GM19025 (cell line): Measurements from ENCODE around the gene CYTH1.
"Not testable (repeated sequence)": the region's sequence is repeated elsewhere in the genome, so short reads cannot be mapped to it uniquely, and the experiment has no call there.

Source experiments
- ATAC-seq: cut with Tn5 transposase; IDR thresholded peaks from one replicate; pipeline ENCODE4 v1.9.1; 2021; ENCODE audit warnings: mild to moderate bottlenecking, low read depth, moderate library complexity; ENCODE audit not compliant: unreplicated experiment

The CYTH1 gene

DNA sequence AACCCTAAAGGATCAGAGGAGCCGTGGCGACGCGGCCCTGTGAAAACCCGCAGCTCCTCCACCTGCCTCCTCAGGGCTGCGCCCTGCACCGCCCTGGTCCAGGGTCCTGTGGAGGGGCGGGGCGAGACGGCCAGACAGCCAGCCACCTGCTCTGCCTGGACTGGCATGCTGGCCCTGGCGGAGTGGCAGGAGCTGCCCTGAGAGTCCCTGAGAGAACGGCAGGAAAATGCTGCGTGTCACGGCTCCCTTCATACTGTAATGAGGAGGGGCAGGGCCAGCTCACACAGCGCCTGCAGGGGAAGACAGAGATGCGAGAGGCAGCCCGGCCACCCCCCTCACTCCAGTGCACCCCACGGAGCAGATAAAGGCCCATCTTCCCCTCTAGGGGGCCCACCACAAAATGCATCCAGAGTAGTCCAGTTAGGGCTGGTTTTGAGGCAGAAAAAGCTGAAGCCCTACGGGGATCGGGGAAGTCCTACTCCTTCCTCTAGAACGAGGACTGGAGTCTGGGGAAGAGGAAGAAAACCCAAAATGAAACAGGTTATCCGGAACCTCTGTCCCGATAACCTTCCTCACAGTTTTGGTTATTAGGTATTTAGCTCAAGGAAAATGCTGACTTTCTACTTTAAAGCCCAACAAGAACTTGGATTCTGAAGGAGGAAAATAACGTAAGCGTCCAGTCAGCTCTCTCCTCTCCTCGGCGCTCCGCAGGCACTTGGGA is 107.3 kb downstream of the CYTH1 start:
- no peak for ATAC-seq

DNA sequence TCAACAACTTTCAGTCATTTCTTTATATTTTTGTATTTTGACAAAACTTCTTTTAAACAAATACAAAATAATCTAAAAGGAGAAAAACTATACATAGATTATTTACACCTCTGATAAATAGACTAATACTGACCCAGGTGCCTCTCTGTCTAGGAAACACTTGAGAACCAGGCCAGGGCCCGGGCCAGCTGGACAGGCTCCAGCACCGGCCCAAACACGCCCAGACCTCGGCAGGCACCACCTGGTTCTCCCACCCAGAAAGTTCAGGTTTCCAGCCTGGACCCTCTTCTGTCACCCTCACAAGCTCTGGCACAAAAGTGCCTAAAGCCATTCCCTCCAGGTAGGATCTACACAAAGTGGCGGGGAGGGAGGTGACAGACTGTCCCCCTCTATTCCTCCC is 107.9 kb downstream of the CYTH1 start:
- ATAC-seq: no peak

DNA sequence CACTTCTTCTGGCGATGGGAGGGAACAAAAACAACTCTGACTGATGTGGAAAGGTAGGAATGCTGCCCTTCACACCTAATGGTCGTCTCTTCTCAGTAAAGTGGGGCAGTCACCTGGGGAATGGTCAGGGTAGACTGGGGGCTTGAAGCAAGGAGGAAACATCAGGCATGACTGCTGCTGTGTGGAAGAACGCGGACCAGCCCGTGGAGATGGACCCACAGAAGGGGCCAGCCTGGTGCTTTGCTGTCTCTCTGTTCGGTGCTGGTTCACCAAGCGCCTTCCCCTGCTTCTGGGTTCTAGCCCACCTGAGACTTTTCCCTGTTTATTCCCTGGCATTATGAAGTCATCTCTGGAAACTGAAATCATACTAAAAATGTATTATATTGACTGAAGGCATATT is 108.7 kb downstream of the CYTH1 start:
- ATAC-seq: no peak

DNA sequence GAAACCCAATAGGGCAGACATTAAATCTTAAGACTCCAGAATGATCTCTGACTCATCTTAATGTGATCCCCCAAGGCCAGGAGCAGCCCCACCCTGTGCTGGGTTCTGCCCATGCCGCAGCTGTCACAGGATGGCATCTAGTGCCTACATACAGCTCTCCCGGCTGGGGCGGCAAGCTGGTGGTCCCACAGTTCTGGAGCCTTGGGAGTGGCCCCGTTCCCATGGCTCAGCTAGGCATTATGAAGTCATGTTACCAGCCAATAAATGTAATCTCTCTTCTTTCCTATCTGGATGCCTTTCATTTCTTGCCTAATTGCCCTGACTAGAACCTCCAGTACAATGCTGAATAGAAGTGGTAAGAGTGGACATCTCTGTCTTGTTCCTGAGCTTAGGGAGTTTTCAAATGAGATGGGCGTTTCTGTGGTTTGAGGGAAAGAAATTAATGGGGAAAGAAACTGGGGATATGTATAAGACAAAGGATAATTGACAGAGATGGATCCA is 109.2 kb downstream of the CYTH1 start:
- no peak for ATAC-seq

DNA sequence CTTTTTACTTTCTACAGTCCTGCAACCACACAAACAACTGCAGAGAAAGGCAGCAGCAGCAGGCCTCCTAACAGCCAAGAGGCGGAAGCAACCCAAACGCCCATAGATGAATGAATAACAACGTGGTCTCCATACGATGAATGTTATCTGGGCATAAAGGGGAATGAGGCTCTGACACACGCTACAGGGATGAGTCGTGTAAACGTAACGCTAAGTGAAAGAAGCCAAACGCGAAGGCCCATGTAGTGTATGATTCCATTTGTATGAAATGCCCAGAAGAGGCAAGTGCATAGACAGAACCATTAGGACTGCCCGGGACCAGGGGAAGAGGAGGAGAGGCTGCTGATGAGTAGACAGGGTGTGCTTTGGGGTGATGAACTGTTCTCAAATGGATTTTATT is 110.1 kb downstream of the CYTH1 start:
- no peak for ATAC-seq

DNA sequence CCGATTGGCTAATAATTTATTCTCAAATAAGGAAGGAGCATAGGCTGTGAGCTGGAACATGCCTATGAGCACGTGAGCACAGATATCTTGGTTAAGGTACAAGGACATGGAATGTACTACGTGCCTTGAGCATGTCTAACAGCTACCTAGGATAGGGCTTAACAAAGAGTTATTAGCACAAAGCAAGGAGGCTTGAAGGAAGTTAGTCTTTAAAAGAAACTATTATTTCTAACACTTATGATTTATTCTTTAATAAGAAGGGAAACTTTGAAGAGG is 110.4 kb downstream of the CYTH1 start:
- not testable (repeated sequence) for ATAC-seq

DNA sequence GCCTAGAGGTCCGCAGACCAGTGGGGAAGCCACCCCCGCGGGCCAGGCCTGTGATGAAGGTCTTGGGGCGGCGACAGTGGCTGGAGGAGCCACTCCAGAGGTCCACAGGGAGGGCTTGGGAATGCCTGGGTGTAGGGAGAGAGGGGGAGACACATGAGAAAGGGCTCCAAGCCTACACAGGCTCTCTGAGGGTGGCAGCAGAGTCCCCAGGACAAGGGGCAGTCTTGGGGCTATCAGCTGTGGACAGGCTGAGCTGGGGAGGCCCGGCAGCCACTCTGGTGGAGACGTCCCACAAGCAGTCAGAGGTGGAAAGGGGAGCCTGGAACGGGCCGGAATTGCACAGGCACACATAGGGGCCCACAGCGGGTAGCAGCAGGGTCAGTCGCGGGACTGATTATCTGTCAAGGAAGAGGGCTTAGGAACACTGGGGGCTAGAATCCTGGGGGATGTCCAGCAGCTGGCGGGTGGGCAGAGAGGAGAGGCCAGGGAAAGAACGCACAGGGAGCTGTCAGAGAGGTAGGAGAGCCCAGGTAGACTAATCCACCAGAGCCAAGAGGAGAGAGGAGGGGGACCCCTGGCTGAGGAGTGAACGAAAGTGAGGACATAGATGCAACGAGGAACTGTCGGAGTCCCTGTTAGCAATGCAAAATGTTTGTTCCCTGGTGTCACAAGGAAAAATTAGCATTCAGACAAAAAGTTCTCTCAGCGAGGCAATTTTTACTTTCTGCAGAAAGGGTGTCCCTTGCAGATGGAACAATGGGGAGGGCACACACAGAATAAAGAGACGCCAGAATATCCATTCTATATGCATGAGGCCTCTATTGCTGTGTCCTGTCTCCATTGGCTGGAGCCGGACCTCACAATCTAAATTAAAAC is 111.0 kb downstream of the CYTH1 start:
- no peak for ATAC-seq

DNA sequence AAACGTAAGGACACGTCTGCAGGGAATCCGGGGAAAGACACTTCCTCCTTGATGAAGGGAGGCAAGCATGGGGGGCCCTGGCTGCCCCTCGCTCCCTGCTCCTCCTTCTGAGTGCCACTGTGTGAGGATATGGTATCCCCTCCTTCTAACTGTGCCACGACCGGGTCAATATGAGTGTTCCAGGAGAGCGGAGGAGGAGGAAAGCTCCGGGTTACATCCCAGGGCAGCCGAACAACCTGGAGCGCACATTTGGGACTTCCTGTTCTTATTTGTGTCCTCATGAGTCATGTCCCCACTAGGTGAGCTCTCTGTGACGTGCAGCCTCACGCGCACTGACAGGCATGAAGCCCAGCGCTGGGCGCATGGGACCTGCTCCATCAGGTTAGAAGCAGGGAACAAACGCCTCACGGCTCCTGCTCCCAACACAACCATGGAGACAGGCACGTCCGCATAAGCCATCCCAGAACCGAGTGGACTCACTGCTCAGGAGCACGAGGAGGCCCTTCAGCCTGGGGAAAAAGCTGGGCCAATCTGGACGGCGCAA is 112.0 kb downstream of the CYTH1 start:
- ATAC-seq: no peak

DNA sequence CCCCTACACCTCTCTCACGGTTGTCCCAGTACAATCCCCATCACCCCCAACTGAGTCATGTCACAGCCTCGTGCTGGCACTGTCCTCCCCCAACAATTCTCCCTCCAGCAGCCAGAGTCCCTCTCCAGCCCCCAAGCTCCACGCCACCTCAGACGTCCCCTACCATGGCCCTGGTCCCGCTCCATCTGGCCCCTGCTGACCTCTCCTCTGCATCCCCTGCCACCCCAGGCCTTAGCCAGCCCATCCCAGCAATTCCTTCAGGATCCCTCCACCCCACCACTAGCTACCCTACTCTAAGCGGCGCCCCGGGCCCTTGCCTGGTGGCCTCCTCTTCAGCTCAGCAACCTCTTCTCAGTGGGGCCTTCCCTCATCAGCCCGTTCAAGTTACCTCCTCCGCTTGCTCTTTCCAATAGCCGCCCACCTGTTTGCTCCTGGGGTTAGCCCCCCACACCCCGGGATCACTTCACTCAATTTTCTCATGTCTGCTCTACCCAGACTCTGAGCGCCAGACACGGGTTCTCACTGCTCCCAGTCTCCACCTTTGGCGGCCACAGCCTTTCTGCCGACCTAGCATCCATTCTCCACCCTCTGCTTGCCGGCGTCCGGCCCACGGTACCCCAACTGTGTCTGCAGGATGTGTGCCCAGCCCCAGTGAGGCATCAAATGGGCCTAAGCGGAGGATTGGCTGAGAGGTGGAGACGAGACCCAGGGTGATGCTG is 112.7 kb downstream of the CYTH1 start:
- ATAC-seq: no peak

DNA sequence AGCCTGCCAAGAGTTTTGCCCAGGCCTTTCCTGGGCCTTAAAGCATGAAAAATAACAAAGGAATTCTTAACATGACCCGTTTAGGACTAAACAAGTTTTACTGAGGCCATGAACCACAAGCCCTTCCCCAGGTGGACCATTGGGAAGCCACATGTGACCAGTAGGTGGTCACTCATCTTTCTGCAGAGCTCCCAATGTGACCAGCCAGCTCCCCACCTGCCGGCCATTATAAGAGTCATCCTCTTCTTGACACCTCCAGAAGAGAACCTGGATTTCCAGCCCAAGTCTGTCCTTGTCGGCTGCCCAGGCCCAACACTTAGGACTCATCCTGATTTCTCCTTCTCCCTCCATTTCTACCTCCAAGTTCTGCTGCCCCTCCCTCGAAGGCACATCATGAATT is 113.2 kb downstream of the CYTH1 start:
- ATAC-seq: no peak

DNA sequence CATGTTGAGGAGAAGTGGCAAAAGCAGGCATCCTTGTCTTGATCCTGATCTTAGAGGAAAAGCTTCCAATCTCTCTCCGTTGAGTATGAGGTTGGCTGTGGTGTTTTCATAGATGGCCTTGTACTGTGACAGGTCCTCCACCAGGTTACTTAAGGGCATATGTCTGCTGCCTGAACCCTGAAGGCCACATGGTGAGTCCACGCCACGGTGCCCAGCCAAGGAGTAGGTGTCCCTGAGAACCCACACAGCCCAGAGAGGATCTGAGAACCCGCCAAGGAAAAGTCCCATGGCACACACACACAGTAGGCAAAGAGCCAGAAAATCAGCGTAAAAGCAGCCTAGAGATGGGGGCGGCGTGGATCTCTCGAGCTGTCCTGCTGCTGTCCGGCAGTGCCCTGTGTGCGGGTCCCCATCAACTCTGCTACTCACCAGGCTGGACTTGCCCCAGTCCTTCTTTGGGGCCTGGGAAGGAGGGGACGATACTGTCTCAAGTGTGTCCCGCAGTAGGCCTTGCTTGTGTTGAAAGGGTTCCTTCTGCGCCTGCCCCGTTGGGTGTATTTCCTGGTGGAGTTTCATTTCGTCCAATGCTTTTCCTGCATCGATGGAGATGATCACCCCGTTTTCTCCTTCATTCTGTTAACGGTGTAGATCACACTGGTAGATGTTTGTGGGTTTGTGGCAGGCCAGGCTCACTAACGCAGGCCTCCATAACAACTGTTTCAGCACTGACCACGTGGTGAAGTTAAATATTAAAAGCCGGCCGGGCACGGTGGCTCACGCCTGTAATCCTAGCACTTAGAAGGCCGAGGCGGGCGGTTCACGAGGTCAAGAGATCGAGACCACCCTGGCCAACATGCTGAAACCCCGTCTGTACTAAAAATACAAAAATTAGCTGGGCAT is 114.1 kb downstream of the CYTH1 start:
- ATAC-seq: no peak

DNA sequence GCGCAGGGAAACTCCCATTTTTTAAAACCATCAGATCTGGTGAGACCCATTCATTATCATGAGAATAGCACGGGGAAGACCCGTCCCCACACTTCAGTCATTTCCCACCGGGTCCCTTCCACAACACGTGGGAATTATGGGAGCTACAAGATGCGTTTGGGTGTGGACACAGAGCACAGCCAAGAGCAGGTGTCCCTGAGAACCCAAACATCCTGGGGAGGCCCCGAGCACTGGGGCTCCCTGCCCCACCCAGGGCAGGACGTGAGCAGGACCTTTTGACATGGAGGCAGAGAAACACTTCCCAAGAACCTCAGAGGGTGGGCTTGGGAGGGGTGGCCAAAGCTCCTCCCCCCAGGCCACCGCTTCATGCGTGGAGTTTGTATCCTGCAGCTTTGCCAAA is 115.0 kb downstream of the CYTH1 start:
- ATAC-seq: no peak

DNA sequence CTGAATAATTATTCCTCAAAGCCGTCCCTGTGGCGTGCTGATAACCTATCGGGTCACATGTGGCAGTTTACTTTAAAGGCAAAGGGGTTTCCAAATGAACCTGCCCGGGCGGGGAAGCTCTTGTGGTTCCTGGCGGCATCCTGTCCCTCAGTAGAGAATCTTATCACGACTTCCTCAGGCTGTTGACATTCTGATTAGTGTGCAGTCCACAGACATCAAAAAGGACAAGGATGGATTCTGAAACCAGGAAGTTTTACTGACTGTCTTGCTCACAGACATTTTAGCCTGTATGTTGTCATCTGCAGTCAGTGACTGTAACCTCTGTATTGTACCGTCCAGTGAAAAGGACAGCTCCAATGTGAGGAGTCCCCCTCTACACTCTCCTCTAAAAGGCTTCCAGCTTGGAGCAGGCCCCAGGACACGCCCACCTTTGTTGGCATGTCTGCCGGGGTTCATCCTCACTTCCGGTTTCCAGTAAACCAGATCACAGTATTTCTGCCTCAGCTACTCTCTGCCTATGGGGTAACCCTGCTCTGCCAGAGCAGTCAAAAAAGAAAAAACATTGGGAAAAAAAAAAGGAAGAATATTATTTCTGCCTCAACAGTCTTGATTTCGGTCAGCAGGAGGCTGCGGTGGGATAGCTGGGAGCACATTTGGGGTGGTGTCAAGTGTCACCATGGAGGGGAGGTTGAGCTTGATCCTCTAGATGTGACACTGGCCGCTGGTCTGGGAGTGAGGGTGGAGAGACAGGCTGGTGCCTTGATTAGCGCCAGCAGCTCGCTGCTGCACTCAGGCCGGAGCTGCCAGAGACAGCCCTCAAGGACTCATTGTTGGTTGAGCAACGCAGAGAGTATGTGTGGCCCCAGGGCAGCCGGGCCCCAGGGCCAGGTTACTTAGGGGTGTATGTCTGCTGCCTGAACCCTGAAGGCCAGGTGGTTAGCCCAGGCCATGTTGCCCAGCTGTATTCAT is 115.8 kb downstream of the CYTH1 start:
- ATAC-seq: no peak

DNA sequence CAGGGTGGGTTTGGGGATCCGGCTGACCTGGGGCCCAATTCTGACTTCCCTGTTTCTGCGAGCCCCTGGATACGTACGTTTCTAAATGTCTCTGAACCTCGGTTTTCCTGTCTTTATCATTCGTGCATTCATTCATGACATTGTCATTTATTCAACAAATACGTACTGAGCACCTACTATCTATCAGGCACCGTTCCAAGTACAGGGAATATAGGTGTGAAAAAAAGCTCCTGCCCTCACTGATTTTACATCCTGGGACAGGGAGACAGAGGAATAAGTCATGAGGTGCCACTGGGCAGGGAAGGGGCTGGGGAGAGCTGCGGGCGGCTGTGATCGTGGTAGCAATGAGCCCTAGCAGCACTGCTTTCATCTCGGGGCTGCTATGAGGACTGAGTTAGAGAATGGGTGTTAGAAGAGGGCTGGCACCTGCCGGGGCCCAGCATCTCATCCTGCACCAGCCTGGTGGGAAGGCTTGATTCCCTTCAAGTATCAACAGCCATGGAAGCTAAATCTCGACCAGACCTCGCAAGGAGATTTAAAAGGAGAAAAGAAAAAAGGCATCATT is 116.6 kb downstream of the CYTH1 start:
- no peak for ATAC-seq

DNA sequence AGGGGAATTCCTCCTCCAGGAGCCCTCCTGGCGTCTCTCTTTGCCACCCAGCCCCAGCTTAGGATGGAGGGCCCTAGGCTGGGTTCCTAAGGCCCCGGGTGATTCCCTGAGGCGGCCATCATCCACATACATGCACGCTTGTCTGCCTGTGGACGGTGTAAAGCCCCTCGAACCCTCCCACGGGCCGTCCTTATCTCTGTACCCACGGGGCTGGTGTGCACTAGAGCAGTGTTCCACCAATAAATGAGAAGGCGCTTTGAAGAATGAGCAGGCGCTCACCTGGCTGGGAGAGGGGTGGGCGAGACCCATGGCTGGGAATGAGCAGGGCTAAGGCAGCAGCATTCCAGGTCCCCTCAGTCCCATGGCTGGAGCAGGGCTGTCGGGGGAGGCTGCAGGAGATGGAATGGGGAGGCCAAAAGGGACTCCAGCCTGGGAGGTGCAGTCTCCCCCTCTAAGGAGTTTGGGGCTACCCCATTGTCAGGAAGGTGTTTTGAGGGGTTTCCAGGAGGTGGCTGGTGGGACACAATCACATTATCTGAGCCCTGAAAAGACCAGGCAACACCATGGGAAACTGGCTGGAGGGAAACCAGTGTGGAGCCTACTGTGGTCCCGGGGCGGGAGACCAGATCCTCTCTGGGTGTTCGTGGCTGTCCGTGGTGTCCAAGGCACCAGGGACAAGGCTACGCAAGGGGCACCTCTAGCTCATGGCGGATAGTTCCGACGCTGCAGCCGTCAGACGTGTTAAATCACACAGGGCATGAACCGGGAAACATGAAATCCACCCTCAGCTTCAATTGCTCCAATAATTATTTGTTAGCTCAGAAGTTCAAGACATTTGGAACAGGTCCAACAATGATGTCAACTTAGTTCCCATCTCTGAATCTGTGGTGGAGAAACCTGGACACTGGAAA is 117.3 kb downstream of the CYTH1 start:
- ATAC-seq: no peak

DNA sequence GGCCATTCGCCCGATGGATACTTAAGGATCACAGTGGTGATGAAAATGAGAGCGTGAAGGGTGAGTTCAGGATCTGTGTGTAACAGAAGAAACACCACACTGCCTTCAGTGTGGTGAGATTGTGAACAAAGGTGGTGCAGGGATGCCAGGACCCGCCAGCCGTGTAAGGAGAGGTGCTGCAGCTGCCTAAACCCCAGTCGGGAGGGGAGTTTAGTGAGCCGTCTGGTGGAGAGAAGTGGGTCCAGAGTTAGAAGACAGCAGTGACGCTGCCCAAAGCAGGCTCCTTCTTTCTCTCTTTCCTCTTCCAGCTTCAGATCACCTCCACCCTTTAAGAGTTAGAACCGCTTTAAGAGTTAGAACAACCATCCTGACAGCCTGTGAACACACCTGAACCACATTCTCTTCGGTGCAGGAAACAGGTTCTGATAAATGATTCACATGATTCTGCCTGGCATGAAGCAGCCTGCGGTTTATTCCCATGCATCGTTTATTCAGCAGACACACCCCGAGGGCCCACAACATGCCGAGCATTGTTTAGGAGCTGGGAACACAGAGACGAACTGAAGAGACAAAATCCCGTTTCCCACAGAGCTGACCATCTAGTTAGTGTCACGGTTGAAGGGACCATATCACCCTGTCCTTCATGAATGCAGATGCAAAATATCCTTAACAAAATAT is 120.8 kb downstream of the CYTH1 start:
- ATAC-seq: no peak

DNA sequence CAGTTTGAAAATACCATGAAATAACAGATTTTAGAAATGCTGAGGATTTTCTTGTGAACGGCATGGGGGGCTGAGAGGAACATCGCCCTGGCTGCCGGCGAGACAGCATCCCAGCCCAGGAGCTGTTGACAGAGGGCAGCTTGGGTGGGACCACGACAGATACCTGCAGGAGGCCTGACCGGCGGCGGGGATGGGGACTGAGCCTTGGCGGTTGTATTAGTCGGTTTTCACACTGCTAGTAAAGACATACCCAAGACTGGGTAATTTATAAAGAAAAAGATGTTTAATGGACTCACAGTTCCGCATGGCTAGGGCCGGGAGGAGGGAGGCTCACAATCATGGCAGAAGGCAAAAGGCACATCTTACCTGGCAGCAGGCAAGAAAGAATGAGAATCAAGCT is 122.5 kb downstream of the CYTH1 start:
- ATAC-seq: no peak
